Measurements from ENCODE around the gene RPS15.

RPS15 gene

DNA sequence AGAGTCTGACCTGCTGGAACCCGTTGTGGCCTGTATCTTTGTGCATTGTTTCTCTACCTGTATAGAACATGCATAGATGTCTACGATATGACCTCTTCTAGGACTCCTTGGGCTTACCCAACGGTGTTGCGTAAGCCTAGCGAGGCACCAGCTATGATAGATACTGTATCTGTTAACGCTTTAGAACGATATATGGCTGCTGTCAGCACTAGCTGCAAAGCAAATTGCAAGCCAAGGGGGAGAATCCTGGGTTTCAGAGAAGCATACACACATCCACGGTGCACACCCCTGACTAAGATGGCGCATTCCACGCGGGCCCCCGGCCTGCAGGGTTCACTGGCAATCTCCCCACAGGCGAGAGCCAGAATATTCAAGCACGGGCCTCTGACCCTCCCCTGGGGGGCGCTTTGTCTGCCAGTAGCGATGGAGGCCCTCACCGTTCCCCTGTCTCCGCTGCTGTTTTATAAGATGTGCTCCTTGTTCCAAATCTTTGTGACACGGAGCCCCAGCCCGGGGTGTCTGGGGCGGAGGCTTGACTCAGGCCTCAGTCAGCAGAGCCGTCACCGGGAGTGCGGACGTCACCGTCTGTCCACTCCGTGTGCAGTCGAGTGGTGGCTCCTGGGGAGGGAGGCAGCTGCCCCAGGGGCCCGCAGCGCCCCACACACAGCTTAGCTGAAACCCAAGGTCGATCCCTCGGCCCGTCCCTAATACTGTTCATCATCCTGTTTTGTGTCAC is 12.9 kb upstream of the RPS15 start:
- no peak overlapping the region for H3K4me3 ChIP-seq (ENCODE audit: low read depth, low read length)
- TF ChIP-seq, protein P1, sequence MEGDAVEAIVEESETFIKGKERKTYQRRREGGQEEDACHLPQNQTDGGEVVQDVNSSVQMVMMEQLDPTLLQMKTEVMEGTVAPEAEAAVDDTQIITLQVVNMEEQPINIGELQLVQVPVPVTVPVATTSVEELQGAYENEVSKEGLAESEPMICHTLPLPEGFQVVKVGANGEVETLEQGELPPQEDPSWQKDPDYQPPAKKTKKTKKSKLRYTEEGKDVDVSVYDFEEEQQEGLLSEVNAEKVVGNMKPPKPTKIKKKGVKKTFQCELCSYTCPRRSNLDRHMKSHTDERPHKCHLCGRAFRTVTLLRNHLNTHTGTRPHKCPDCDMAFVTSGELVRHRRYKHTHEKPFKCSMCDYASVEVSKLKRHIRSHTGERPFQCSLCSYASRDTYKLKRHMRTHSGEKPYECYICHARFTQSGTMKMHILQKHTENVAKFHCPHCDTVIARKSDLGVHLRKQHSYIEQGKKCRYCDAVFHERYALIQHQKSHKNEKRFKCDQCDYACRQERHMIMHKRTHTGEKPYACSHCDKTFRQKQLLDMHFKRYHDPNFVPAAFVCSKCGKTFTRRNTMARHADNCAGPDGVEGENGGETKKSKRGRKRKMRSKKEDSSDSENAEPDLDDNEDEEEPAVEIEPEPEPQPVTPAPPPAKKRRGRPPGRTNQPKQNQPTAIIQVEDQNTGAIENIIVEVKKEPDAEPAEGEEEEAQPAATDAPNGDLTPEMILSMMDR (IDR thresholded peaks at IDR 0.05; ENCODE audit: insufficient read depth, low read depth, low read length, missing control alignments): no peak
- no peak for DNase-seq (ENCODE audit: low read depth)

DNA sequence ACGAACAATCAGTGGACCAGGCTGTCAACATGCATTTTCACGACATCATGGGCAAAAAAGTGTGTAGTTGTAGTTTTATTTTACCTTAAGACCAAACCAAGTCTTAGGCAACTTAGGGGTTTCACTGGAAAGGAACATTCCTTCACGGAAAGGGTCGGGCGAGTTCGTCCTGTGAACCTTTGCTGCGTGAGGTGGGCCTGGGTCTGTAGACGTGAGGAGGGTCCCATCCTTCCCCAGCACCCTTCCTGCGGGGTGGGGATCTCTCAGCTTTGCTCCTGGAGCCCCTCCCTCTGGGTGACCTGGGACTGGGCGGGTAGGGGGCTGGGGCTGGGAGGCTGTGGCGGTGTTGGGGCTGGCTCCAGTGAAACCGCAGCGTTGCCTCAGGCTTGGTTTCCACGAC is 12.3 kb upstream of the RPS15 start:
- no peak overlapping the region for H3K4me3 ChIP-seq (ENCODE audit: low read depth, low read length)
- TF ChIP-seq, protein P1 (IDR thresholded peaks at IDR 0.05; ENCODE audit: insufficient read depth, low read depth, low read length, missing control alignments): no peak
- no peak for DNase-seq (ENCODE audit: low read depth)

DNA sequence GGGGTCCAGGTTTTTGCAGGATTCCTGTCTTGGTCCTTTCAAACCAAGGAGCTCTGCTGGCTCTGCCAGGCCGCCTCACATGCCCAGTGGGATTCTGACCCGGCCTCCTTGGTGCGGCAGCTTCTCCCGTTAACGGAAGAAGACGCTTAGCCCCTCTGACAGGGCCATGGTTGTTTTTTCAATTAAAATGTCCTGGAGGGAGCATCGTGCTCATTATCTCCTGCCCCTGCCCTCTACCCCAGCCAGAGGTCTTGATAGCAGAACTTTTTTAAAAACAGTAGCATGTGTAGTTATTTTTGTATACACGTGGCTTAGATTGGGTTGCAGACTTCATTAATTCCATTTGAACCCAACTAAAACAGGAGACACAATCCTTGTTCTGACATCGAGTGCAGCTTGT is 11.5 kb upstream of the RPS15 start:
- no peak for DNase-seq (ENCODE audit: low read depth)
- no peak overlapping the region for H3K4me3 ChIP-seq (ENCODE audit: low read depth, low read length)
- TF ChIP-seq, protein P1 (IDR thresholded peaks at IDR 0.05; ENCODE audit: insufficient read depth, low read depth, low read length, missing control alignments): no peak

DNA sequence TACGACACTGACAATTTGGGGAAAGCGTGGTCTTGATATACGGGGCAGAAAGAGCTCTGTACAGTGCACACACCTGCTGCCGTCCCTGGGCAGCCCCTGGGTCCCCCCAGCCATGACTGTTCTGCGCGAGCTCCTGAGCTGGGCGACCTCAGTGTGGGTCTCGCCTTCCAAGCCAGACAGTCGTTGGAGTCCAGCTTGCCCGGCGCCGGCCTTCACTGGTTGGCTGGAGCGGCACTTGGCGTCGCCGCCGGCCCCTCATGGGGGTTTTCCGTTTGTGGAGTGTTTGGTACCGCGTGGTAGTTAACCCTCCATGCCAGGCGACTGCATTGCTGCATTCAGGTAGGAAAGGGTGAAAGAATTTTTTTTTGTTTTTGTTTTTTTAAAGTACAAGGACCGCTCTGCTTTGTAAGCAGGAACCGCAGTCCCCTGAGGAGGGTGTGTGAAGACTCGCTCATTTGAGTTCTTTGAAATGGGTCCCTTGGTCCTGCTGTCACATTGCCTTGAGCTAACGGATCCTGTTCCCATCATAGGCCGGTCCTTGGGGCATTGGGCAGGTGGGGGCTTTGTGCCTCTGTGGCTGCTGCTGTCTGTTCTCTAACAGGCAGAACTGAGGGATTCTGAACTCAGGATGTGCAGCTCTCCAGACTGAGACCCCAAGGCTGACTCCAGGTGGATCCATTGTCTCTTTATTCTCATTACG is 10.8 kb upstream of the RPS15 start:
- no peak overlapping the region for H3K4me3 ChIP-seq (ENCODE audit: low read depth, low read length)
- TF ChIP-seq, protein P1 (IDR thresholded peaks at IDR 0.05; ENCODE audit: insufficient read depth, low read depth, low read length, missing control alignments): no peak

DNA sequence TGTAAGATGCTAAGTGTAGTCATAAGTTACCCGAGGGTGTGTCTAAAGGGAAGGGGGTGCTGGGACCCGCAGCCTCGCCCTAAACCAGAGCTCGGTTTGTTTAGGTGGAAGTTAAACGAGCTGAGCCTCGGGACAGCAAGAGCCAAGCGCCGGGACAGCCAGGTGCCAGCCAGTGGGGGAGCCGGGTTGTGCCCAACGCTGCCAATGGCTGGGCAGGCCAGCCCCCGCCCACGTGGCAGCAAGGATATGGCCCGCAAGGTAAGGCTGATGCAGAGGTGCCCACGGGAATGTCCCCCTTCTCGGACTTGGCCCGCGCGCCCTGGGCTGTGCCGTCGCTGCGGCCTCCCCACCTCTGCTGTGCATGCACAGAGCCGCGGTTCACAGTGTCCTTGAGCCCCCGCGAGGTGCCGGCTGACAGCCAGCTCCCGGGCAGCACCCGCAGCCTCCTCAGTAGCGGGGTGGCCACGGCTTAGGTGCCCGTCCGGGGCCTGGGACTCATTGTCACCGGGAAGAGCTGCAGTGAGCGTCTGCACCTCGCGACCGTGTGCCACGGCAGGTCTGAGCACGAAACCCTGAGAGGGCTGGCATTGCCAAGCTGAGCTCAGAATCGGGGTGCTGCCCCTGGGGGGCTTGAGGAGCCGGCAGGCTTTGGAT is 9.3 kb upstream of the RPS15 start:
- no peak for DNase-seq (ENCODE audit: low read depth)
- TF ChIP-seq, protein P1 (IDR thresholded peaks at IDR 0.05; ENCODE audit: insufficient read depth, low read depth, low read length, missing control alignments): no peak
- H3K4me3 ChIP-seq (ENCODE audit: low read depth, low read length): no peak overlapping the region

More for the DNA sequence above, 10.8 kb upstream of the RPS15 start:
- no peak for DNase-seq (ENCODE audit: low read depth)

DNA sequence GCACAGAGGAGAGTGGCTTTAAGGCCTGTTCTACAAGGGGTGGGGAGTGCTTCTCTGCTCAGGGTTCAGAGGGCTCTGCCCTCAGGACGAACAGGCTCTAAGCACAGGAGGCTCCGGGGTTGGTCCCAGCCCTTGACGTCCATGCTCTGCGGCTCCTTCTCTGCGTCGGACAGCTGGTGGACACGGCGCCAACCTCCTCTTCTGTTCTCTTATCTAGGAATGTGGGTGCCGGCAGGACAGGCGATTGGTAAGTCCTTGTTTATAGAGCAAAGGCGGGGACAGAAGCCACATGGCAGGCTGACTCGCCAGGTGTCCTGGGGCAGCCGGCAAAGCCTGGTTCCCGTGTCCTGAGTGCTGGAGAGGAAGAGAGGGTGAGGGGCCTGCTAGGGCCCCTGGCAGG is 8.4 kb upstream of the RPS15 start:
- TF ChIP-seq, protein P1 (IDR thresholded peaks at IDR 0.05; ENCODE audit: insufficient read depth, low read depth, low read length, missing control alignments): no peak
- no peak for DNase-seq (ENCODE audit: low read depth)
- no peak overlapping the region for H3K4me3 ChIP-seq (ENCODE audit: low read depth, low read length)

Measured in GM12865 (cell line).